ENCODE results near the gene RAD21L1.
A peak's percentile ranks its signal among the peaks of the same experiment; 100 is the strongest.

Gene RAD21L1

DNA sequence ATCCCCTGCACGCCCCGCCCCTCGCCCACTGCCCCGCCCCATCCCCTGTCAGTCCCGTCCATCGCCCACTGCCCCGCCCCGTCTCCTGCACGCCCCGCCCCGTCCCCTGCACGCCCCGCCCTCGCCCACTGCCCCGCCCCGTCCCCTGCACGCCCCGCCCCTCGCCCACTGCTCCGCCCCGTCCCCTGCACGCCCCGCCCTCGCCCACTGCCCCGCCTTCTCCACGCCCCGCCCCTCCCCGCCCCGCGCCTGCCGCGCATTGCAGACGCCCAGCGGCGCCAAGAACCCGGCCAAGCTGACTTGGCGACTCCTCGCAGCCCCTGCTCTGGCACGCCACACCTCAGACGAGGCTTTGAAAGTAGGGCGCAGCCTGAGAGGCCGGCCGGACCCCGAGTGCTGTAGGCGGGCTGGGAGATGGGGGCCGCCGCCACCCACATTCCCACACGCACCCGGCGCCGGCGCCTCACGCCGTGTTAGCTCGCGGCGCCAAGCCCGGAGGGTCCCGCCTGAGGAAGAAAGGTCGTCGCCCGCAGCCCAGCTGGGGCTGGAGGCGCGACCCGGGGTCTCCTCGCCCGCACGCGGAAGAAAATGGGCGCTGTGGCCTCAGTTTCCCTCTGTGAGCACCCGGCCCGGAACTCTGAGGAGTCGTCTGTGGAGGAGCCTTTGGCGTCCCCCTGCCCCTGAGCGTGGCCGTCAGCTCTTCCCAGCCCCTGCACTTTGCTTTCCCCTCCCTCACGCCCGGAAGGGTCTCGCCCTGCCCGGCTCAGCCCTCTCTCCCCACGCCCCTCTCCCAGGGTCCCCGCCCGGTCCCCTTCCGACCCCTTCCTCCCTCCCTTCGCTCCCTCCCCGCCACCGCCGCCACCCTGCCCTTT lies at the start of gene RAD21L1:
RAD21L1 (plus strand) TSS at position 262 of the 872 bp plus-strand sequence. CDS start 2,410 bp downstream, outside the sequence.
- no peak for DNase-seq

DNA sequence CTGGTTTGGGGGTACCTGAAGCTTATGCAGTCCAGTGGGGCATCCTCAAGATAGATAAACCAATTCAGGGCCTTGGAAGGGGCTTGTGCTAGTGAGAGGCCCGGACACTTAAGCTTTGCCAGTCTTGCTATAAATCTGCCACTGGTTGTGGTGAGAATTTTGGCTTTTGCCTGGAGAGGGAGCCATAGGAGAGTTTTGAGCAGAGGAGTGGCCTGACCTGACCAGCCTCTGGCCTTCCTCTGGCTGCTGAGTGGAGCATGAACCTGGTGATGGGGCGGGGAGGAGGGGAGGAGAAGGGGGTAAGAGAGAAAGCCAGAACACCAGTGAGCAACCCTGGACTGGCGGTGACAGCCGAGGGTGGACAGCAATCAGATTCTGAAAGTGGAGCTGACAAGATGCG lies 48.2 kb upstream of the RAD21L1 start:
- no peak for DNase-seq

DNA sequence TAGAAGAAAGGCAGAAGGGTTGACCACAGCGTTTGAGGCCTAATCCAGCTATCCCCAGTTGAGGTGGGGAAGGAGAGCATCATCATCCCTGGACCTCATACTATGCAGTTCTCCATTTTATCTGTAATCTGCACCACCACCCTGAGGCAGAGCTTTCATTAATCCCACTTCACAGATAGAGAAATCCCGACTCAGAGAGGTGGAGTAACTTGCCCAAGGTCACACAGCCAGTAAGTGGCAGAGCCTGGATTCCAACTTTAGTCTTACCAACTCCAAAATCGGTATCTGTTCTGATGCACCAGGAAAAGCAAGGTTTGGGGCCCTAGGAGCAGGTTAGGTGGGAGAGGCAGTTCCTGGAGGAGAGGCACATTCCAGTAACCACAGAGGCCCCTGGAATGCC lies 47.7 kb upstream of the RAD21L1 start:
- DNase-seq: no peak

DNA sequence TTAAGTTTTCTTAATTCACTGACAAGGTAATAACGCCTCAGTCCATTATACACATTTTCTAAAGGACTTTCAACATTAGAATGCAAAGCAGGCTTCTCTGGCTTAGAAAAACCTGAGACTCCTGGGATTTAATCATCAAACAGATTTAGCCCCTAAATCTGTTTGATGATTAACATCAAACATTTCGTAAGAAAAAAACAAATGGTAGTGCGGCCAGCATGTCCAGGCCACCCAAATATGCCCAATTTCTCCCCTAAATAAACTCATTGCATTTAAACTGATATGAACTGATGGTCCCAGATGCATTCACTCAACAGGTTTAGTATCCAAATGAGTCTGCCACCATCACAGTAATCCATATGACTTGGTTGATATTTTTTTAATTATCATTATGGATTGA lies 47.2 kb upstream of the RAD21L1 start:
- no peak for DNase-seq

DNA sequence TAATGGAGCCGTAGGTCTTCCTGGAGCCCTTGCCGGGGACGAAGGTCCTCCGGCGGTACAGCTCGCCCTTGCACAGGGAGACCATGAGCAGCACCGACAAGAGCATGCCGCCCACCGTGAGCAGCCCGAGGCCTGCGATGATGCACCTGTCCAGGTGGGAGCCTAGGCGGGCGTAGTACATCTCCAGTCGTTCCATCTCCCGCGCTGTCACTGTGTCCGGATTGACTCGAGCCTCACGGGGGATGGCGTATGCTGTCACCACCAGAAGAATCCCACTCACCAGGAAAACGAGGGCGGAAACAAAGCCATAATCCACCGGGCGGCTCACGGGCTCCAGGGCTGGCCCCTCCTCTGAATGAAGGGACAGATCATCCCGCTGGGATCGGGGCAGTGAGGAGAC lies 44.9 kb upstream of the RAD21L1 start:
- no peak for DNase-seq

DNA sequence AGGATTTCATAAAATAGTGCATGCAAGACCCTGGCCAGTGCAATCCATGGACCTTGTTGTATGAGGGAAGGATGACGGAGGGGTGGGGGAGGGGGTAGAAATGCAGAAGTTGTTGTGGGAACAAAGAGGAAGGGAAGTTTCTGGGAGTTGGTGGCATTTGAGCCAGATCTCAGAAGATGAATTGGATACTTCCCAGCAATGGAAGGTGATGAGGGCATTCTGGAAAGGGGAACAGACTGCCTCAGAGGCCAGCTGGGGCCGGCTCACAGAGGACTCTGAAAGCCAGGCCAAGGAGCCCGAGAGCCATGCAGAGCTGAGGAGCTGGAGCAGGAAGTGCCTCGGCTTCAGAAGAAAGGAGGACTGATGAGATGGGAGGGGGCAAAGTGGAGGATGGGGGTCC lies 43.7 kb upstream of the RAD21L1 start:
- DNase-seq: no peak

DNA sequence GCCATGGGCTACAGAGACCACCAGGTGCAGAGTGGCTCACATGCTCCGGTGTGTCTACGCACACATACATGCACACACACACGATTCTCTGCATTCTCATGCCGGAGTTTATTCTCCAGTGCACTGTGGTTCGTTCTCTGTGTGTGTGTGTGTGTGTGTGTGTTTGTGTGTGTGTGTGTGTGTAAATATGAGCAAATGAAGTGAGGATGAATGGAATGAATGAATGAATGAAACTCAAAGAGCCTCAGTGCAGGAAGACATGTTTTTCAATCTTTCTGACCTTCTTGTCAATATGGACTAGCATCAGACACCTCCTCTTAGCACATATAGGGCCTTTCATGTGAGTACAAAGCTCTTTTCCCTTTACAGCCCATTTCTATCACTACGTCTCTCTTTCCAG lies 42.7 kb upstream of the RAD21L1 start:
- DNase-seq: no peak

DNA sequence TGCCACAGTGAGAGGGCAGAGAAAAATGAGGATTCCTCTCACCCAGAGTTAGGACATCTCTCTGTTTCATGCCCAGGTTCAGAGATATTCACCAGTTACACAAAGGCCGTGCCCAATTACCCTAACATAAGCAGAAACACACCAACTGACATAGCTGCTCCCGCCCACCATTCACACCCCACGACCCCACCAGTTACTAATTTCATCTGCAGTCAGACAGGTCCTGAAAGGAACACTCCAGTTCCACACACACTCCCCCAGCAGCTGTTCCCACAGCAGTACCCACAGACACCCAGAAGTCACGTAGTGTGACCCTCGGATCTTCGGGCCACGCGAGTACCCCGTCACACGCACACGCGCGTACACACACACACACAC lies 41.6 kb upstream of the RAD21L1 start:
- no peak for DNase-seq

DNA sequence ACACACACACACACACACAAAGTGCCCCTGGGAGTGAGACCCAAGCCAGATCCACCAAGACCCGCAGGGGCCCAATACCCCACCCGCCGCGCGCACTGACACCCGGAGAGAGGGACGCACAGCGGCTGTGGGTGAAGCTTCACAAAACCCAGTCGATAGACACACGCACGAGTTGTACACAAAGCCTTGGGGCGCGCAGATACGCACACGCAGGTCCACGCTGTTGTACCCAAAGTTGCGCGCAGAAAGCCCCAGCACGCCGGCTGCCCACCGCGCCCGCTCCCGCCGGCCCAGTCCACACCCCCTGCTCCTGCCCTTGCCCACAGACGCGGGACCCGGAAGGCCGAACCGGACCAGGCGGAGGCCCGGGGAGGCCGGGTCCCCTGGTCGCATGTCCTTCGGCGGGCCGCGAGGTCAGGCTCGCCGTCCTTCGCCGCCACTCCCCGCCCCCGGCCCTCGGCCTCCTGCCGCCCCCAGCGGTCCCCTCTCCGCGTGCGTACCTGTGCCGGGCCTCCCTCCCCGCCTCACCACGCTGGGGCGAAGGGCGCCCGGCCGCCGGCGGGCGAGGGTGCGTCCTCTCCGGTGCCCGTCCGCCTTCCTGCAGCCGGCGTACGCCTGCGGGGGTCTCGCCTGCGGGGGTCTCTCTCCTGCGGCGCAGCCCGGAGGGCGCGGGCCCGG lies 41.1 kb upstream of the RAD21L1 start, which contains the start of gene TMEM74B:
TMEM74B (minus strand) TSS at position 344 of the 678 bp plus-strand sequence. CDS start 1,180 bp downstream, outside the sequence.
- DNase-seq: no peak

DNA sequence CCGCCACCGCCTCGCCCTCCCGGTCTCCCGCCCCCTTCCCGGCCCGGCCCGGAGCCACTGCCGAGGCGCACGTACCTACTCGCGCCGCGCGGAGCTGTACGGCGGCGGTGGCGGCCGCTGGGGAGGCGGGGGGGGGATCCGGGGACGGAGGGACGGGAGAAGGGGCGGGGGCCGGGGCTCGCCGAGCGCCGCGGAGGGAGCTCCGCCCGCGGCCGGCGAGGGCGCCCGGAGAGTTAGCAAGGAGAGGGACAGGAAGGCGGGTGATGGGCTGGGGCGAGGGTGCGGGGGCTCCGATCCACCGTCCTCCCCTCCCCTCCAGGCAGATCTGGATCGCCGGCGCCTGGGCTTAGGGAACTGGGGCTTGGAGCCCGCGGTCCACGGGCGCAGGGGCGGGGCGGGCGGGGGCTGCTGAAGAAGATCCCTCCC lies 40.5 kb upstream of the RAD21L1 start:
- no peak for DNase-seq

DNA sequence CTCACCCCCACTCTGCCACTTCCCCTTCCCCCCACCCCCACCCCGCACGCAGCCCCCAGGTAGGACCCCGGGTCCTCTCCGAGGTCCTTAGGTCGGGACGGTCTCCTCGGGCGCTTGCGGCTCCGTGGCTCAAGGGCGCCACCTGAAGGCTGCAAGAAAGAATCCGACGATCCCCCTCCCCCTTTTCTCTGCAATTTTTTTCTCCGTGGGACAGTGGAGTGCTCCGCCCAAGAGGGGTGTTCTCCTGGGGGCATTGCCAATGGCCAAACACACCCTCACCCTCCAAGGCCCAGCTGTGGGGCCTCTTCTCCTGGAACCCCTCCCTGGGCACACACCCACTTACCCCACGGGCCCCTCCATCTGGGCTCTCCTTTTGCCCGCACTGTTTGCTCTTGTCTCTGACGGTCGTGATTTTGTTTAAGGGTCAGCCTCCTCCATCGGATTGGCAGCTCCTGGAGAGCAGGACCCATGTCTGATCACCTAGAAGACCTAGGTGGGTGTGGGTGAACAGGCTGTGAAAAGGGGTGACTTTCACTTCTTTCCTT lies 40.0 kb upstream of the RAD21L1 start:
- peak; percentile 26 for DNase-seq

DNA sequence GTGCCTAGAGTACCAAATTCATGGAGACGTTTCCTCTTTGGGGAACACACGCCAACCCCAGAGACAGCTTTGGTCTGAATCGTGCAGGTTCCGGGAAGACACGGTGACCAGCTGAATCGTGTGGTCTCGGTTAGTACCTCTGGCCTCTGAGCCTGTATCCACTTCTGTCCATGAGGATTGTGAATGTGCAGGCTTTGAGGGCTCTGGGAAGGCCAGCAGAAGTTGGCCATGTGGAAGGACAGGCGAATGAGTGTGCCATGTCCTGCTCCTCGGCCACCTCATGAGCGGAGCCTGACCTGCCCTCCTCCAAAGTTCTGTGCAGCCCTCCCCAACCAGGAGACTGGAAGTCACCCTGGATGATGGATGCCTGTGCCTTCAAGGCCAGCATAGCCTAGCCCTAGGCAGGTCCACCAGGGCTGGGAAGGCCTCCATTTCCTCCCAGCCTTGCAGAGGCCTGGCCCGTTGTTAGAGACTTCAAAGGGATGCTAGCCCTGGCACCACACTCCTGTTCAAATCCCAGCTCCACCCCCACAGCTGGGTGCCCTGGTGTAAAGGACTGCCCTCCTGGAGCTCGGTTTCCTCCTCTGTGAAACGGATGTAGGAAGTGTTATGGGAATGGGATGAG lies 39.4 kb upstream of the RAD21L1 start:
- DNase-seq: no peak

DNA sequence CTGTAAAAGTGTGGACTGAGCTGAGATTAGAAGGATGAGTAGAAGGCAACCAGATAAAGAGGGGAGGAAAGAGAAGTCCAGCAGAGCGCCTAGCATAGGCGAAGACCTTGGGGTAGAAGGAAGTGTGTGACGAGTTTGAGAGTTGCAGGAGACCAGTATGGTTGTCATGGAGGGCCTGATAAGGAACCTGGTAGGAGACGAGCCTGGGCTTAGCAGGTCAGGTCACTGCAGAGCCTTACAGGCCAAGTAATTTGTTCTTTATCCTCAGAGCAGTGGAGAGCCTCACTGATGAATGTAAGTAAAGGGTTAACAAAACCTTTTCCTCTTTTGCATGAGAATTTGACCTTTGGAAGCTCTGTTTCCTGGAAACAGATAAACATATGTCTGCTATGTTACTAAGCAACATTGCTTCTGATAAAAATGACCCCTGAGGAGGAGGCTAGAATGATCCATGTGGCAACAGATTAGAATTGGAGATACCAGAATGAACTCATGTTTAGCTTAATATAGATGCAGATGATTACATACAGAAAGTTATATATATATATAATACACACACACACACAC lies 38.2 kb upstream of the RAD21L1 start:
- DNase-seq: no peak

DNA sequence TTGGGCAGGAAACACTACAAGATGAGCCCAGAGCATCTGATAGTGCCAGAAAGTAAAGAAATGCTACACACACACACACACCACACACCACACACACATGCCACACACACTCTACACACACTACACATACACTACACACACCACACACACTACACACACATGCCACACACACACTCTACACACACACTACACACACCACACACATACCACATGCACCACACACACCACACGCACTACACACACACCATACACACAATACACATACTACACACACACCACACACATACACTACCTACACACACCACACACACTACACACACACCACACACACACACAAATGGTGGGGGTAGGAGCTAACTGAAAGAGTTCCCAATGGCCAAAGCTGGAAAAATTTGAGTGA lies 37.5 kb upstream of the RAD21L1 start:
- no peak for DNase-seq

DNA sequence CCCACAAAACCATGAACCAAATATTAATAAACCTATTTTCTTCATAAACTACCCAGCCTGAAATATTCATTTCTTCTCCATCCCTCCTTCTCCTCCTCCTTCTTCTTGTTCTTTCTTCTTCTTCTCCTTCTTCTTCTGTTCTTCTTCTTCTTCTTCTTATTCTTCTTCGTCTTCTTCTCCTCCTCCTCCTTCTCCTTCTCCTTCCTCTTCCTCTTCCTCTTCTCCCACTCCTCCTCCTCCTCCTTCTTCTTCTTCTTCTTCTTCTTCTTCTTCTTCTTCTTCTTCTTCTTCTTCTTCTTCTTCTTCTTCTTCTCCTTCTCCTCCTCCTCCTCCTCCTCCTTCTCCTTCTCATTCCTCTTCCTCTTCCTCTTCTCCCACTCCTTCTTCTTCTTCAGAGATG lies 36.0 kb upstream of the RAD21L1 start:
- DNase-seq: no peak

DNA sequence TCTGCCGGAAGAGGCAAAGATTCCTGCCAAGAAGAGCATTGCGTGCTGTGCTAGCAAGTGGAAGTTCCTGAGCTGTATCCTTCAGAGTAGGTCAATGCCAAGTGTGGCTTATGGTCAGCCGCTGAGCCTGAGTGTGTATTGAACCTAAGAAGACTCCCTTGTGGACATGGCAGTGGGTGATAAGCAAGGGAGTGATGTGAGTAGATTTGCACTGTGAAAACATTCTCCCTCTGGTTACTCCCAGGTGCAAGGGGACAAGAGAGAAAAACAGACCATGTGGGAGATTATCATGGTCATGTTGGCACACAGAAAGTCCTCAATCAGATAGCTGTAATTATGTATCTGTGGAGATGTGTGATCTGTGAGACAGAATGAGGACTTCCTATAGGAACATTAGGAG lies 35.0 kb upstream of the RAD21L1 start:
- DNase-seq: no peak

DNA sequence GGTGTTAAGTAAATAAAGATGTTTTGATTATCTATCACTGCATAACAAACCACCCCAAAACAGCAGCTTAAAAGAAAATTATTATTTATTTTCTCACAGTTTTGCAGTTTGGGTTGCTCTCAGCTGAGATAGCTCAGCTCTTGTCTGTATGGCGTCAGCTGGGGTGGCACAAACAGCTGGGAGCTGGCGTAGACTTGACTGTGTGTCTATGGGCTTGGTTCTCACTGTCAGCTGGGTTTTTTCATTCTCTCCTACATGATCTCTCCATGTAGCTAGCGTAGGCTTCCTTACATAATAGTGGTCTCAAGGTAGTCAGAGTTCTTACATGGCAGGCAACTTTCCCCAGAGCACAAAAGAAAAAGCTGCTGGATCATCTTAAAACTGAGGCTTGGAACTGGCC lies 34.5 kb upstream of the RAD21L1 start:
- no peak for DNase-seq

DNA sequence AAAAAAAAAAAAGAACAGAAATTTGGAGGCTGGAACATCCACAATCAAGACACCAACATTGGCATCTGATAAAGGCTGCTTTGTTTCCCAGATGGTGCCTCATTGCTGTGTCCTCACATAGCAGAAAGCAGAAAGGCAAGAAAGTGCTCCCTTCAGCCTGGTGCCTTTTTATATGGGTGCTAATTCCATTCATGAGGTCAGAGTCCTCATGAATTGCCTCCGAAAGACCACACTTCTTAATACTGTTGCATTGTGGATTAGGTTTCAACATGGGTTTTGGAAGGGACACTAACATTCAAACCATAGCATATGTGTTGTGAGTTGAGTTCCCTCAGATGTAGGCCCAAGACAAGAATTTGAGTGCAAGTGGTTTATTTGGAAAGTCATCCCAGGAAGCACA lies 30.6 kb upstream of the RAD21L1 start:
- no peak for DNase-seq

DNA sequence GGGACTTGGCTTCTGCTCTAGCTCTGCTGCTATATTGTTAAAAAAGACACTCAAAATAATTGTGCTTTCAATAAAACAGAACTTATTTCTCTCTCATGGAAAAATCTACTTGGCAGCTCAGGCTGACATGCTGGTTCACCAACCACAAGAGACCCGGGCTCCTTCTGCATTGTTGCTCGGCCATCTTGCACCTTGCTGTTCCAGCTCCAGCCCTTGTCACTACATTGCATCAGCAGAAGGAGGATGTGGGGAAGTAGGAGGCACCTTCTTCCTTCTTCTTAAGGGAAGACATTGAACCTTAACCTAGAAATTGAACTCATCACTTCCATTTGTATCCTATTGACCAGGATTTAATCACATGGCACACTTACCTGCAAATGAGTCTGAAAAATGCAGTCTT lies 29.2 kb upstream of the RAD21L1 start:
- DNase-seq: no peak

DNA sequence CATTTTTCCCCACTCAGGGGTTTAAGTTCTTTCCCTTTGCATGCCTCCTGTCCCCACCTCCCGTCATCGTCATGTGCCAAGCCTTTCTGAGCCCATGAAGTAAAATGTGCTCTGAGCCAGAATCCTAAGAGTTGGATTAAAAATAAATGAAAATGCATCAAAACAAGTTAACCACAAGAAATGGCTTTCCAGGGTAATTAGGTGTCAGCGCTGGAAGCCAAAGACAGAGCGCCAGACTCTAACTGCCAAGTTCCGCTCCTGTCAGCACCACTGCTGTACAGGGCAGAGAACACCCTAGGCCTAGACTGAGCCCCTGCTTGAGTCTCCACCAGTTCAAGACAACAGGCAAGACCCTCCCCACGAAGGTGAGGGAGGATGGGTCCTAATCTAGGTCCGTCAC lies 28.0 kb upstream of the RAD21L1 start:
- DNase-seq: no peak

DNA sequence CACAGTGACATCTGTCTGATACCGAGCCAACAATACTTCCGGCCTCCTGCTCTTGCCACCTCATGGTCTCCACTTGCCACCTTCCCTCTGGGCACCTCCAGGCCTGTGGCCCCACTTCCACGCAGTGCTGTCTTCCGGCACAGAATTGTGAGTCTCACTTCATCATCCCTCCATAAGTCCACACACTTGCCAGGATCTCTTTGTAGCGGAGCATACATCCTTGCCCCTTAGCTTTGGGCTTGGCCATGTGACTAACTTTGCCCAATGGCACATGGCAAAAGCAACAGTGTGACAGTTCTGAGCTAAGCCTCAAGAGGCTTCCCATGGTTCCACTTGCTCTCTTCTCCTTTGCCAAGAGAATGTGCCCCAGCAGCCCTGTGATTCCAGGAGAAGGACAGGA lies 27.1 kb upstream of the RAD21L1 start:
- DNase-seq: no peak

DNA sequence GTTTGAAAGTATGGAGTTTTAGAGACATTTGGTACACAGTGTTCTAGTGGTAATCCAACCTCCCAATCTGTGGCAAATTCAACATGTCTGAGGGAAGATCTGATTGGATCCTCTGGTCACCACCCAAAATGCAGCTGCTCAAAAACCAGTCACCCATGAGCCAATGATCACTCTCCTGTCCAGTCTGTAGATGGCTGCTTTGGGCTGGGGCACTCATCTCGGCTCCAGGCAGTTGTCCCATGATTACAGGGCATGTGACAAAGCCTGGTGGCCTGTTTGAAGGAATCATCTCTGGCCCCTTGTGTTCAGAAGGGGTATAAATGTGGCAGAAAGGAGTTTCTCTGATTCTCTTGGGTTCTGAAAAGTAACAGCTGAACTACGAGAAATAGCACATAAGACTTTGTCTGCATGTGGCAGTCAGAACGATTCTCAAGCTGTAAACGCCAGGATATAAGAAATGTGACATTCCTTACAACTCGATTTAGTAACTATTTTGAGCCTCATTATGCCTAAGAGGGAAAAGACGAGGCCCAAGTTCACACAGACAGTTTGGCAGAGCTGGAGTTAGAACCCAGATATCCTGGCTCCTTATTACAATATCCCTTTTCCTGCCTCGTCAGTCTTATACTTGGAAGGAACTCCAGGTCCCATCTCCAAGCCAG lies 26.5 kb upstream of the RAD21L1 start:
- no peak for DNase-seq

DNA sequence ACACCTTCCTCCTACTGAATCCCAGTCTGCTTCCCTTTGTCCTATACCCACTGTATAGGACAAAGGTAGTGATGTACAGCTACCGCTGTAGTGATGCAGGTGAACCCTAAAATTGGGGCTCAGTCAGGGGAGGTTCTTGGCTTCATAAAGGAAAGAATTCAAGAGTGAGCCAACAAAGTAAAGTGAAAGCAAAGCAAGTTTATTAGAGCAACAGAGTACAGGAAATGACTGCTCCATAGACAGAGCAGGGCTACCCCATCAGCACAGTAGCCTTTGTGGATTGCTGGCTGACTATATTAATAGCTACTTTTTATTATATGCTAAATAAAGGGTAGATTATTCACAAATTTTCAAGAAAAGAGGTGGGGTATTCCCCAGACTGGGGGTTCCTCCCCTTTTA lies 25.9 kb upstream of the RAD21L1 start:
- DNase-seq: no peak

Measured in NCI-H2029 treated with DMSO at 0.1 percent for 48 hours (cell line).